GM11168 (cell line): Measurements from ENCODE around the gene KRT39.

Experiments used
- in situ Hi-C: fragments of 300-500 bp; cut with MboI; formaldehyde crosslinking; loops from one replicate; pipeline ENCODE4 v1.12.0; 2022; ENCODE audit warnings: low sequenced_read_pairs; ENCODE audit not compliant: unreplicated experiment

Gene KRT39

DNA sequence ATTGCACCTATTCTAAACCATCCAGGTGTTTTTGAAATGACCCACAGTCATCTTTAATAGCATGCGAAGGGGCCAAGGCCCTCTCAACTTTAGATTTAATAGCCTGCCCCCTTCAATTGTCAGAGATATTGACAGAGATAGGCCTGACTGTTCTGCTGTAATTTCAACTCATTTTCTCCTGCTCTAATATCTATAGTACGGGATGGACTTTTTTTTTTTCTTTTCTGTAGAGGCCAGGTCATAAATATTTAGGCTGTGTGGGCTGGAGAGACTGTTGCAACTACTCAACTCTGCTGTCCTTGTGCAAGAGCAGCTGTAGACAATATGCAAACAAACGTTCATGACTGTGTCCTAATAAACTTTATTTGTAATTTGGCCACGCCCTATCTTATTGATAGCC is 57.0 kb downstream of the KRT39 start:
- in situ Hi-C loops = loop anchor here (25.0 kb wide), 2 partner anchors 403 to 753 kb away; partner anchors contain the start of genes KRTAP16-1, KRTAP17-1 and KRTAP29-1

DNA sequence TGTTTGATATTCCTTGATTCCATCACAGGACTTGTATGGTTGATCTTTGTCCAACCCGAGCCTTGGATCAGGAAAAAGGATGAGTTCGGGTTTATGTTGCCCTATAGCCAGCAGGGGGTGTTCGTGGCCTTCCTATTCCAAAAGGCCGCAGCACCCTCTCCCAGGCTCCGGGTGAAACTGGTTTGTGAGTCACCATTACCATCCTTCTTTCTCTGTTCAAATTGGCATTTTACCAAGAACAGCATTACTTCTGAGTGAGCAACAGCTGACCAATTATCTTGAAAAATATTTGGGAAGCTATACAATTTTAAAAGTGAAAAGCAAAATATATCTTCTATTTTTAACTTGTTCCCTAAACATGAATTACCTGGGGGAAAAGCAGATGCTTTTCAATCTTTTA is 57.4 kb downstream of the KRT39 start:
- in situ Hi-C loops = loop anchor here (25.0 kb wide), 2 partner anchors 403 to 753 kb away; partner anchors contain the start of genes KRTAP16-1, KRTAP17-1 and KRTAP29-1
